ENCODE measurements around the gene TTF1.
A peak's percentile ranks its signal among the peaks of the same experiment; 100 is the strongest.

TTF1 gene

DNA sequence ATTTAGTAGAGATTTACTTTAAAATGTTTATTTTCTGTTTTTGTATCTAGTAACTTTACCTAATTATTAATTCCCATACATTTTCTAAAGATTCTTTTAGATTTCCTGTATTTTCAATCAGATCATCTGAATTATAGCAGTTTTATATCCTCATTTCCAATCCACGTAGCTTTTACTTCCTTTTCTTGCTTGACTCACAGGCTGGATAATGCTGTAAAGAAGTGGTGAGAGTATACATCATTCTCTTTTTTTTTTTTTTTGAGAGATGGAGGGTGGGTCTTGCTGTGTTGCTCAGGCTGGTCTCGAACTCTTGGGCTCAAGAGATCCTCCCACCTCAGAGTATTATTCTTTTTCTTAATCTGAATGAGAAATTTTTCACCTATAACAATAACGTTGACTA lies 40.7 kb downstream of the TTF1 start:
- no peak for DNase-seq (ENCODE audit: low spot score)

- DNase-seq (ENCODE audit: low spot score), result no peak
Observed at GRCh38 chr9:132364068-132364467, 42.6 kb downstream of the TTF1 start.

DNA sequence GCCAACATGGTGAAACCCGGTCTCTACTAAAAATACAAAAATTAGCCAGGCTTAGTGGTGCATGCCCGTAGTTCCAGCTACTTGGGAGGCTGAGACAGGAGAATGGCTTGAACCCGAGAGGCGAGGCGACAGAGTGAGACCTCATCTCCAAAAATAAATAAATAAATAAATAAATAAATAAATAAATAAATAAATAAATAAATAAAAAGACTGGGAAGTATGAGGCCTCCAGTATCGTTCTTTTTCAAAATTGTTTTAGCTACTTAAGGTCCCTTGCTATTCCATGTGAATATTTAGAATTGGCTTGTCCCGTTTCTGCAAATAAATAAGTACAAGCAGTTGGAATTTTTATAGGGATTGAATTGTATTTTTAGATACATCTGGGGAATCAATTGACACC lies 48.9 kb downstream of the TTF1 start:
- DNase-seq (ENCODE audit: low spot score), result no peak

DNA sequence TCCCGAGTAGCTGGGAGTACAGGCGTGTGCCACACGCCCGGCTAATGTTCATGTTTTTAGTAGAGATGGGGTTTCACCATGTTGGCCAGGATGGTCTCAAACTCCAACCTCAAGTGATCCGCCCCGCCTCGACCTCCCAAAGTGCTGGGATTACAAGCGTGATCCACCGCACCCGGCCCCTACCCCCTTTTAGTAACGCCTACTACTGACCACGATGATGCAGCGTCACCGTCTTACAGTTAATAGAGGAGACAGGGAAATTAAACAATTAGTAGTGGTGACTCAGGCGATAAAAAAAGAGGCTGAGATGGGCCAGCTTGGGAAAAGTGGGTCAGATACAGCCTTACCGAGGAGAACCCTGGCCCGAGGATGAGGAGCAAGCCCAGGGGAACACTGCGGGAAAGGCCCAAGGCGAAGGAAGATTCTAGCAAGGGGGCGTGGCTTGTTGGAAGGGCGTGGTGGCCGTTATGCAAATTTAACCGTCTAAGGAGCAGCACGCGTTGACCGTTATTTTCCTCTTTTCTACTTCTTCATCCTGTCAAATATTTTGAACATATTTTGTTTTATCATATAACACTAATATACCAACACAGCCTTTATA lies 50.2 kb downstream of the TTF1 start:
- no peak for DNase-seq (ENCODE audit: low spot score)

GRCh38 chr9:132354637-132355355 lies 51.8 kb downstream of the TTF1 start, which contains the start of gene SETX:
Gene SETX (minus strand): TSS chr9:132354986. CDS start chr9:132349428, 5,558 bp downstream.
- DNase-seq (ENCODE audit: low spot score), result peak; percentile 98

- no peak for DNase-seq (ENCODE audit: low spot score)
Observed at GRCh38 chr9:132351404-132352045, 55.1 kb downstream of the TTF1 start.

GRCh38 chr9:132350861-132351315 lies 55.8 kb downstream of the TTF1 start:
- no peak for DNase-seq (ENCODE audit: low spot score)

DNA sequence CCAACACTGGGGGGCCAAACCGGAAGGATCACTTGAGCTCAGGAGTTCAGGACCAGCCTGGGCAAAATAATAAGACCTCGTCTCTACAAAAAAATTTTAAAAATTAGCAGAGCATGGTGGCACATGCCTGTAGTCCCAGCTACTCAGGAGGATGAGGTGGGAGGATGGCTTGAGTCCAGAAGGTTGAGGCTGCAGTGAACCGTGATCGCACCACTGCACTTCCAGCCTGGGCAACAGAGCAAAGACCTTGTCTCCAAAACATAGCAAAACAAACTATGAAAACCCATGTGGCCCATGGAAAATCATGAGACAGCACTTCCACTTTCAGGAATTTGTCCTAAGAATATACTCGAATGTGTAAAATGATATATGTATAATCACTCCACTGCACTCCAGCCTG lies 58.0 kb downstream of the TTF1 start:
- DNase-seq (ENCODE audit: low spot score), result no peak

GRCh38 chr9:132346177-132346576 lies 60.5 kb downstream of the TTF1 start:
- DNase-seq (ENCODE audit: low spot score), result no peak

DNA sequence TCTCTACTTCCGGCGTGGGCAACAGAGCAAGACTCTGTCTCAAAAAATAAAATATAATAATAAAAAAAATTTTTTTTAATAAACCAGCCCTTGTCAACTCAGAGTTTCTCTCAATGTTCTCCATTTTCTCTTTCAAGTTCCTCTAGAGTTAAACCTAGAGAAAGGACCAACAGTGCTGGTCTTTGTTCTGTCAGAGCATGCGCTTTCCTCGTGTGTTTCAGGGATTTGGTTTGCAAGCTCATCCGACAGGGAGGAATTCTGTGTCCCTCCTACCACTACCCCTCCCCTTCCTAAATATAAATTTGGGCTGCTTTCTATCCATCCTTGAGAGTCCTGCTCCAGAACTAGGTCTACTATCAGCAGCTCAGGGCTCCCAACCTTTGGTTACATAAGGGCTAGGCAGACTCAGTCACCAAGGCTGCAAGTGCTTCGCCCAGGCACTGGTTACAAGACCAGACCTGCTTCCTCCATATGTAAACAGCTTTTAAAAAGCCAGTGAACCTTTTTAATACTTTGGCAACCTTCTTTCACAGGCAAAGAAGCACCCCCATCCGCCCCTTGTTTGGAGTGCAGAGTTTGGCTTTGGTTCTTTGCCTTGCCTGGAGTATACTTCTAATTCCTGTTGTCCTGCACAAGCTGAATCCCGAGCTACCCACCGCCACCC lies 65.3 kb downstream of the TTF1 start:
- DNase-seq (ENCODE audit: low spot score), result no peak

DNA sequence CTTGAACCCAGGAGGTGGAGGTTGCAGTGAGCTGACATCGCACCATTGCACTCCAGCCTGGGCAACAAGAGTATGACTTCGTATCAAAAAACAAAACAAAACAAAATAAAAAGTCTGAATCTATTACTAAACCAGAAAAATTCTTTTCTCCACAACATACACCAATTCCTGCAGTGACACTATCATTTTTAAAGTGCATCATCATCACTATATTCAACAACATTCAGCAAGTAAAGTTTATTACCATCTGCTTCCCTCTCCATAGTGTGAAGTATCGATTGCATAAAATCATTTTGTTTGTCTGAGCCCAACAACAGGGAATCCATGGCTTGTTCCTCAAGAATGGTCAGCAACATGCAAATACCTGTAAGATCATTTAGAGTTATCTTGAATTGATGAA lies 72.3 kb downstream of the TTF1 start:
- no peak for DNase-seq (ENCODE audit: low spot score)

GRCh38 chr9:132333556-132333955 lies 73.1 kb downstream of the TTF1 start:
- DNase-seq (ENCODE audit: low spot score), result no peak

DNA sequence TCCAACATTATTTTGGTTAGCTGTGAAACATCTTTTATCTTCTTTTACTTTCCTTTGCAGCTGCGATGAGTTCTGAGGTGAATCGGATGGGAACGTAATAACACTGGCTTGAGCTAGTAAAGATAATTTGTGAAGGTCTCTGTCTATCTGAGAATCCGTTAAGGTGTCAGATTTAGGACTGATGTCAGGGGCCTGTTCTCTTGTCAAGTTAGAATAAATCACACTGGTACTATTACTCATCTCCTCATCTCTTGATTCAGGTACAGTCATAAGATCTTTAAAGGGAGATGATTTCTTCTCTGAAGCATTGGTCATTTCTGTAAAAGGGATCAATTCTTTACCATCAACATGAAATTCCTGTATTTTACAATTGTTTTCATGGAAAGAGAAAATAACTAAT lies 78.1 kb downstream of the TTF1 start:
- no peak for DNase-seq (ENCODE audit: low spot score)

- no peak for DNase-seq (ENCODE audit: low spot score)
Observed at GRCh38 chr9:132327537-132327936, 79.1 kb downstream of the TTF1 start.

All from kidney capillary endothelial cell (primary cell).